ENCODE data around the gene ACSL4.

Gene ACSL4

DNA sequence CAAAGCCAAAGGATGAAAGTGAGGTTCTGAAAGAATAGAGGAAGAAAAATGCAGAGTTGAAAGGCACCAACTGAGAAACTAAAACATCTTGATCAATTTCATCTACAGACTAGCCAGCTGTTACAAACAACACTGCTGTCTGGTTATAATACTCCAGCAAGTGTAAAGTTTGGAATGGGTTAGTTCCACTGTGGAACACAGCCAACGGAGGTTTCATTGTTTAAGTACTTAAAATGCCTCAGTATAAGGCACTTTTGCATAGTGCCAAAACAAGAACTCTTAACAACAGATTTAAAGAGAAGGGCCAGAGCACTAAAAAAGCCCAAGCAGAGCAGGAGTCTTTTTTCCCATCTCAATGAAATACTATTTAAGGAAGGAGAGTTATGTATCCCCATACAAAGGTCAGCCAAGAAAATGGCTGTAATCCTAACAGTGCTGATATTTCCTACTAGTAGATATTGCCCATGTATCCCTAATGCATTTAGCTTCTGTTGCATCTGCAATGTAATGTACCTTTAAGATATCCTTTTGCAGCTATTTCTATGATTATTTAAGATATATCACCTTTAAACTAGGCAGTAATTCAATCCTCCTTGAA lies 16.5 kb downstream of the ACSL4 start:
- TF ChIP-seq, protein P1, sequence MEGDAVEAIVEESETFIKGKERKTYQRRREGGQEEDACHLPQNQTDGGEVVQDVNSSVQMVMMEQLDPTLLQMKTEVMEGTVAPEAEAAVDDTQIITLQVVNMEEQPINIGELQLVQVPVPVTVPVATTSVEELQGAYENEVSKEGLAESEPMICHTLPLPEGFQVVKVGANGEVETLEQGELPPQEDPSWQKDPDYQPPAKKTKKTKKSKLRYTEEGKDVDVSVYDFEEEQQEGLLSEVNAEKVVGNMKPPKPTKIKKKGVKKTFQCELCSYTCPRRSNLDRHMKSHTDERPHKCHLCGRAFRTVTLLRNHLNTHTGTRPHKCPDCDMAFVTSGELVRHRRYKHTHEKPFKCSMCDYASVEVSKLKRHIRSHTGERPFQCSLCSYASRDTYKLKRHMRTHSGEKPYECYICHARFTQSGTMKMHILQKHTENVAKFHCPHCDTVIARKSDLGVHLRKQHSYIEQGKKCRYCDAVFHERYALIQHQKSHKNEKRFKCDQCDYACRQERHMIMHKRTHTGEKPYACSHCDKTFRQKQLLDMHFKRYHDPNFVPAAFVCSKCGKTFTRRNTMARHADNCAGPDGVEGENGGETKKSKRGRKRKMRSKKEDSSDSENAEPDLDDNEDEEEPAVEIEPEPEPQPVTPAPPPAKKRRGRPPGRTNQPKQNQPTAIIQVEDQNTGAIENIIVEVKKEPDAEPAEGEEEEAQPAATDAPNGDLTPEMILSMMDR (IDR thresholded peaks at IDR 0.05; ENCODE audit: borderline replicate concordance, control extremely low read depth, extremely low read depth, insufficient read depth, missing control alignments), result no peak
- DNase-seq (ENCODE audit: low spot score), result no peak
- in situ Hi-C loops (cut with MboI; ENCODE audit: low sequenced_read_pairs, unreplicated experiment), result loop anchor here (10.0 kb wide), 2 partner anchors 138 to 168 kb away; no protein-coding TSS in a partner anchor

DNA sequence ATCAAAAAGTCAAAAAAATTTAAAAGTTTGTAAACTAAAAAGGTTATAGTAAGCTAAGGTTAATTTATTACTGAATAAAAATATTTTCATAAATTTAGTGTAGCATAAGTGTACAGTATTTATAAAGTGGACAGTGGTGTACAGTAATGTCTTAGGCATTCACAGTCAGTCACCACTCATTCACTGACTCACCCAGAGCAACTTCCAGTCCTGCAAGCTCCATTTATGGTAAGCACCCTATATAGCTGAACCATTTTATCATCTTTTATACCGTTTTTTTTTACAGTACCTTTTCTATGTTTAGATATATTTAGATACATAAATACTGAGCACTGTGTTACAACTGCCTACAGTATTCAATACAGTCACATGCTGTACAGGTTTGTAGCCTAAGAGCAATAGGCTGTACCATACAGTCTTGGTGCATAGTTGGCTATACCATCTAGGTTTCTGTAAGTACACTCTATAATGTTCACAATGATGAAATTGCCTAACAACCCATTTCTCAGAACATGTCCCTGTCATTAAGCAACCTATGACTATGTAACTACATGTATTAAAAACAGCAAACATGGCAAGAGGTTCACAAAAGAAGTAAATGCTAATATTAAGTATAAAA lies 18.6 kb downstream of the ACSL4 start:
- in situ Hi-C loops (cut with MboI; ENCODE audit: low sequenced_read_pairs, unreplicated experiment), result loop anchor here (10.0 kb wide), 2 partner anchors 140 to 170 kb away; no protein-coding TSS in a partner anchor
- DNase-seq (ENCODE audit: low spot score), result no peak
- TF ChIP-seq, protein P1 (IDR thresholded peaks at IDR 0.05; ENCODE audit: borderline replicate concordance, control extremely low read depth, extremely low read depth, insufficient read depth, missing control alignments), result no peak

DNA sequence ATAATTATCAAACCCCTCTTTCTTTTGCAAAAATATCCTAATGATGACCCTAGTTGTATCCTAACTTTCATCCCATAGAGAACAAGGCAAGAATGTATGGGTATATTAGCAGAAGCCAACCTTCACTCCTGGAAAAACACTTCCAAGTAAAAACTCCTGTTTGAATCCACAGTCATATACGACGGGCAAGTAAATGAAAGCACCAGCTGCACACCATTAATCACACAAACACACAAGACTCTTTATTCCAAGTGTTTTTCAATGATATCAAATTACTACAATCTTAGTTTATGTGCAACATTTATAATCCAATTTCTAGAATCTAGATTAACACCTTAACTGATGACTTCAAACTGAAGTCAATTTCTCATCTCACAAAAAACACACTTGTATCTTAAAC lies 22.9 kb downstream of the ACSL4 start:
- no peak for DNase-seq (ENCODE audit: low spot score)
- TF ChIP-seq, protein P1 (IDR thresholded peaks at IDR 0.05; ENCODE audit: borderline replicate concordance, control extremely low read depth, extremely low read depth, insufficient read depth, missing control alignments), result no peak
- in situ Hi-C loops (cut with MboI; ENCODE audit: low sequenced_read_pairs, unreplicated experiment), result loop anchor here (10.0 kb wide), 2 partner anchors 145 to 175 kb away; no protein-coding TSS in a partner anchor

DNA sequence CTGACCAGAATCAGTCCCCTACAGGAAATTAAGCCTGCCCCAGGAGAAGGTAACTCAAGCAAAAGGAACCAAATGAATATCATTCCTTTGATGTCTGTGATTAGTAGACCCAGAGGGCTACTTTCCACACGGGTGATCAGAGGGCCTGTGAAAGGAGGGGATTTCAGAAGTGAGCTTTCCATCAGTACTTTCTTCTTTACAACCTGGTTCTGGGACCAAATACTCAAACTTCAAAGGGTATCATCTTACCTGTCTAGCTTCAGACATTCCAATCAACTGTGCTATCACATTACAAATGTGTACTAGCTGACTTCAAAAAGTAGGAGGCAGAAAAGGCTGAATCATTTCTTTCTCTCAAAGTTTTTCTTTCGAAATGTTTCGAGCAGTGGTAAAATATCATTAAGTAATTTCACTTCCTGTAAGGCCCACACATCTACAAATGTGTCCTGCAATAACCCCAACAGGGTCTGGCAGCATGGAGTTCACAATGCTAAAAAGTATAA lies 23.9 kb downstream of the ACSL4 start:
- DNase-seq (ENCODE audit: low spot score), result peak; percentile 36
- TF ChIP-seq, protein P1 (IDR thresholded peaks at IDR 0.05; ENCODE audit: borderline replicate concordance, control extremely low read depth, extremely low read depth, insufficient read depth, missing control alignments), result no peak
- in situ Hi-C loops (cut with MboI; ENCODE audit: low sequenced_read_pairs, unreplicated experiment), result no loop called here

DNA sequence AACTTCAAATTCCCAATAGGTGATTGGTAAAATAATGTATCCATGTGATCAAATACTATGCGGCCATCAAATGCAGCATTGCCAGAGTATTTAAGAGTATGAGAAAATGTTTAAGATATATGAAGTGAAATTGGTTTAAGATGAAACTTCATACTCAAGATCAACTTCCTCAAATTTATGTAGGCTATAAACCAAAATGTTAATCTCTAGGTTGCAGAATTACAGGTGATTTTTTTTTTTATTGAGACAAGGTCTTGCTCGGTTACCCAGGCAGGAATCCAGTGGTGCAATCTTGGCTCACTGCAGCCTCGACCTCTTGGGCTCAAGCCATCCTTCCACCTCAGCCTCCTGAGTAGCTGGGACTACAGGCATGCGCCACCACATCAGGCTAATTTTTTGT lies 25.3 kb downstream of the ACSL4 start:
- no peak for DNase-seq (ENCODE audit: low spot score)
- in situ Hi-C loops (cut with MboI; ENCODE audit: low sequenced_read_pairs, unreplicated experiment), result no loop called here
- TF ChIP-seq, protein P1 (IDR thresholded peaks at IDR 0.05; ENCODE audit: borderline replicate concordance, control extremely low read depth, extremely low read depth, insufficient read depth, missing control alignments), result no peak

DNA sequence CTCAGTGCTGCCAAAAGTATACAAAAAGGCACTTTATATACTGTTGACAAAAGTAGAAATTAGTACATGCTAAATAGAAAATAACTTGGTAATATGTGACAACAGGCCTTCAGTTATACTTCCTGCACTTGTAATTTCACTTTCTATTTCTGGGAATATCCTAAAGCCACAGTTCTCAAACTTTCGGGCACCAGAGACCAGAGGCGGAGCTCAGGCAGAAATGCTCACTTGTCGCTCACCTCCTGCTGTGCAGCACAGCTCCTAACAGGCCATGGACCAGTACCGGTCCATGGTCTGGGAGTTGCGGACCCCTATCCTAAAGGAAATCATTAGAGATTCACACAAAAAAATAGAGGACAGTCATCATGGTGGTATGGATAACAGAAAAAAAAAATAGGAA lies 25.7 kb downstream of the ACSL4 start:
- DNase-seq (ENCODE audit: low spot score), result no peak
- TF ChIP-seq, protein P1 (IDR thresholded peaks at IDR 0.05; ENCODE audit: borderline replicate concordance, control extremely low read depth, extremely low read depth, insufficient read depth, missing control alignments), result no peak
- in situ Hi-C loops (cut with MboI; ENCODE audit: low sequenced_read_pairs, unreplicated experiment), result no loop called here

Measured in GM13976 (cell line).